Activated CD4-positive, CD25-positive, alpha-beta regulatory T cell treated with anti-CD3 and anti-CD28 coated beads, Interleukin-2, amount 50 U/mL, for 72 hours (primary cell): ENCODE results near the gene DLG1.
"Not testable (repeated sequence)": the region's sequence is repeated elsewhere in the genome, so short reads cannot be mapped to it uniquely, and the experiment has no call there.

Source experiments
- DNase-seq: peaks from one replicate; pipeline ENCODE4 v3.0.0; 2021

The DLG1 gene

DNA sequence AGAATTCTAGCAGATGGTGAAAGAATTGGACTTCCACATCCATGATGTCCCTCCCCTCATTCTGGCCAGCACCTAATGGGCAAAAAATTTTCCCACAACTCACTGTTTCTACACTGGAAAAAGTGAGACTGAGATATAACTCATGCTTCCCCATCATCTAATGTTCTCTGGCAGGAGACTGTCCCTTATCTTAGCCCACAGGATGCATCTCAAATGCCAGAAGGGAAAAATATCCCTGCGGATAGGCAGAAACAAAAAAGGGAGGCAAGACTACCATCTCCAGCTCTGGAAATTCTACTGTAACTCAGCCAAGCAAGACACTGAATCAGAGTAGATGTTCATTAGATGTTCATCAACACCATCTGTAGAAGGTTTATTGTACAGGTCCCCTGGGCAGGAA lies 58.6 kb downstream of the DLG1 start:
- DNase-seq: no peak

DNA sequence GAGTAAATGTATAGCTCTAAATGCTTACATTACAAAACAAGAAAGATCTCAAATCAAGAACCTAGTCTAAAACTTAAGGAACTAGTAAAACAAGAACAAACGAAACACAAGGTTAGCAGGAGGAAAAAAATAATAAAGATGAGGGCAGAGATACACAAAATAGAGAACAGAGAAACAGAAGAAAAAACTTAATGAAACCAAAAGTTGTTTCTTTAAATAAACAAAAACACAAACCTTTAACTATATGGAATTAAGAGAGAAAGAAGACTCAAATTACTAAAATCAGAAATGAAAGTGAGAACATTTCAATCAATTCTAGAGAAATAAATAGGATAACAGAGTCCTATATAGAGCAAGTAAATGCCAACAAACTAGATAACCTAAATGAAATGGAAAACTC lies 59.6 kb downstream of the DLG1 start:
- no peak for DNase-seq

DNA sequence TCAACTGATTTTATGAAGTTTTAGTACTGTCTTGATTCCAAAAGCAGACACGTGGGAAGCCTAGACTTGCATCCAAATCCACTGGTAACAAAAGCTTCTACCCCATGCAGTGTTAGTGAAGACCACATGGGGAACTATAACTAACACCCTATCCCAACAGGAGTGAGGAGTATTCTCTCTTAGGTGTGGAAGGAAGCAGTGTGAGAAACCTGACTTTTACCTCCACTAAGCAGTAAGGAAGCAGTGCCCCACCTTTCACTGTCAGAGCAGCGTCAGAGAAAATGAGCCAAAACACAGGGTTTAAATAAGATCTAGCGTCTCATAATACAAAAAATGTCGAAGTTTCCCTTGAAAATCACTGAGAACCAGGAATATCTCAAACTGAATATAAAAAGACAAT lies 60.5 kb downstream of the DLG1 start:
- no peak for DNase-seq

DNA sequence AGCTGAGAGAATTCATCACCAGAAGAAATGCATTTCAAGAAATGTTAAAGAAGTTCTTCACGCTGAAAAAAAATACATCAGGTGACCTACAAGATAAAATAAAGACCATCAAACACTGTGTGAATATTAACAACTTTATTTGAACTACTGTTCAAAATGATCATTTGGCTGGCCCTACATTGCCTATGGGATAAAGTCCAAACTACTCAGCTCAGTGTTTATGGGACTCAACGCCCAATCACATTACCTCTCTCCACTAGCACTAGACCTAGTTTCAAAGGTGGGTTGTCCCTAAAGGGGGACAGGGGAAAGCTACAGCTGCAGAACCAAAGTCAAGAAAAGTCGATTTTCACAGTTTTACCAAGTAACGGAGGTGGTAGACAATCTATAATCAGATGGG lies 62.0 kb downstream of the DLG1 start:
- no peak for DNase-seq

DNA sequence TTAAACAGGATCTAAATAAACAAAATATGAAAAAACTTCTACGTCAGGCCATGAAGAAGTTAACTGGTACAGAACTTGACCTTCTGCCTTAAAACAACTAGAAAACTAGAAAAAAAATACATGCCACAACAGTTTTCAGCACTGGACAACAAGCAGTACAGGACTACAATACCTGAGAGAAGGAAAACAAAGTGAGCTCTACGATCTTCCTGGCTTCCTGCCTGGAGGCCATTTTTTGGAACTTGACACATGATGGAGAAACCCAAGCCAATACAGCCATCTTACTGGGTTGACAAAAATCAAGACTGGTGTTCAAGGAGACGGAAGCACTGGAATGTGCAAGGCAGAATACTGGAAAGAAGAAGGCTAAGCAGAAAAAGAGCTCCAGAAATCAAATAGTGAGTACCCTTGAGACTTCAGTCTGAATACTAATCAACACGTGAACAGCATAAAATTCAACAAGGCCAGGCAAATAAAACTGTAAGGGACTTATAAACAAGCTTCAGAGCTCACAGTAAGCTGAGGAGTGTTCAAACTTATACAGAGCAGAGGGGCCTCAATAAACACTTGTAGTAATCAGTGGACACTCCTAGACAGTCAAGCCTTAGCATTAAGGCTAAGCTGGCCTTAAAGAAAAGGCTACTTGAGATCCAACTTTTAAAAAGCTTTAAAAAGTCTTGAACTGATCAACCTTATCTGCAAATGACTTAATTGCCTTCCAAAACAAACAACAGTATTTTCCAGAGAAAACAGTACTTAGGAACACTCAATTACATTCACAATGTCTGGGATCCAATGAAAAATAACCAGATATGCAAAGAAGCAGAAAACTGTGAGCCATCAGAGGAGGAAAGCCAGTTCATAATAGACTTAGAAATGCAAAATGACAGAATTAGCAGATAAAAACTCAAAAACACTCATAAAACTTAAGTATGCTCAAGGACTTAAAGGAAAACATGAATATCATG lies 63.2 kb downstream of the DLG1 start:
- DNase-seq: no peak

DNA sequence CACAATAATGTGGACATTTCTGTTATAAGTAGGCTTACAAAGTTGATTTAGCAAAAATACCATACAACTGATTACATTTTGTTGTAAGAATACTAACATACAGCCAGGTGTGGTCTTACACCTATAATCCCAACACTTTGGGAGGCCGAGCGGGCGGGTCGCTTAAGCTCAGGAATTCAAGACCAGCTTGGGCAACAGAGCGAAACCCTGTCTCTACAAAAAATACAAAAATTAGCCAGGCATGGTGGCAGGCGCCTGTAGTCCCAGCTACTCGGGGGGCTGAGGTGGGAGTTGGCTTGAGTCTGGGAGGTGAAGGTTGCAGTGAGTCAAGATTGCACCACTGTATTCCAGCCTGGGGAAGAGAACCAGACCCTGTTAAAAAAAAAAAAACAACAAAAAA lies 67.1 kb downstream of the DLG1 start:
- no peak for DNase-seq

DNA sequence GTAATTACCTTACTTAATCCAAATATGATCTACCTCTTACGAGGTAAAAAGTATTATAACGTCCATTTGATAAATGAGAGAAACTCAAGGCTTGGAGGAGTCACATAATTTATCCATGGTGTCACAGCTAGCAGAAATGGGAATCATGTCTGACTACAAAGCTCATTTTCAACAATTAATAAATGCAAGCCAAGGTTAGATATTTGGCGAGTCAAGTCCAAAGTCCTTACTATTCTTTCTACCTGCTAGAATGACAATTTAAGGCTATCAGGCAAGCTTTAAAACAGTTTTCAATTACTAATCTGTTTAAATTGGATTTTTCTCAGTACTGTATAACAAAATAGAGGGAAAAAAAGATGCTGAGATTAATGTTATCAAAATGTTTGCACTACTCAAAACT lies 68.6 kb downstream of the DLG1 start:
- DNase-seq: no peak

DNA sequence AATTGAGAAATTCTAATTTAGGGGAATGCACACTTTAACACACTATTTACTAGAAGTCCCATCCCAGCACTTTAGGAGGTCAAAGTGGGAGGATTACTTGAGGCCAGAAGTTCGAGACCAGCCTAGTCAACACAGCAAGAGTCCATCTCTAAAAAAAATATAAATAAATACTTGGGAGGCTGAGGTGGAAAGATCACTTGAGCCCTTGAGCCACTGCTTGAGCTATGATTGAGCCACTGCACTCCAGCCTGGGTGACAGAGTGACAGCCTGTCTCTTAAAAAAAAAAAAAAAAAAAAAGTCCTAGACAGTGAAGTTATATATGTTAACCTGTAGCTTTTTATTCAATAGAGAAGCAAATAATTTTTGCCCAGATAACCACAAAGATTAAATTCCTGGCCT lies 69.2 kb downstream of the DLG1 start:
- no peak for DNase-seq

DNA sequence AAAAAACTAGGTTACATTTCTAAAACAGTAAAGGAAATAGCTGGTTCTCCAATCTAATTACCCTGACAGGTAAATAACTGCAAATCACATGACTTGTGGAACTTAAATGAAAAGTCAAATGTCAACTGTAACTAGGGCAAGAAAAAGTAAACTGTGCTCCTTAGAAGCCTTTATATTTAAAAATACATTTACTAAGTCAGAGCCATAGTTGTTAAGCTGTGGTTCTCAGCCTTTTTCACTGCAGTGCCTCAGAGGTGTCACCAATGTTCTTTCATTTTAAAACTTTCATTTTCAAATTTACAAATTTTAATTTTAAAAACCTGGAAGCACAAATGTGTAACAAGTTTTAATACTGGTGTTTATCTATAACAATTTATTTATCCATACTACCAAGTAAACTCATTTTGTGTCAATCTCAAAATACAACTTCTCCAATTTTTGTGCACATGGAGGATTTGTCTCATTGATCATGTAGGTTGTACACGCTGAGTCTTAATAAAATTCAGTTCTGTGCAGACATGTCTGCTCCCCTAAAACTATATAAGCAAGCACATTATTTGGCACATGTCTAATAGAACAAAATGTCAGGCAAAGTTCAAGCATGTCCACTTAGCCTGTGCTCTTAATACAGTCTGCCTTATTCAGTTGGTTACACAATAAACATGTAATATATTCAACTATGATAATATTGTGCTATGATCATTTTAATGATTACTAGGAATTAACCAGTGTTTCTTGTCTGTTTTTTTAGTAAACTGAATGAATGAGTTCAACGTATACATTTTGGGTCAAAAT lies 70.4 kb downstream of the DLG1 start:
- DNase-seq: no peak

DNA sequence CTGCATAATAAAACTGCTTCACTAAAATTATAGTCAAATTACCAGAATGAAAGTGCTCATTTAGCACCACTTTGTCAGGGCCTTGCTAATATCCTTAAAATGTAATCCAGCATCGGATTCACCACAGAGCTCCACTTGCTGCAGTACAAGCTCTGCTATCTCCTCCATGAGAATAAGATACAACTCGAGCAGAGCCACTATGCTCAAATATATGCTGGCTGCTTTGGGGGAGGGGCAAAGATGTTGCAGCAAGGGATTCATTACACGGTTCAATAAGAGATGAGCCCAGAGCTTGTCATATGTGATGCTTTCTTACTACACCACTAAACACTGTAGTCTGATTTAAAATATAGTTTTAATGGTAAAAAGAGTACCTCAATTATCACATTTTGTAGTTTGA lies 72.2 kb downstream of the DLG1 start:
- DNase-seq: no peak

DNA sequence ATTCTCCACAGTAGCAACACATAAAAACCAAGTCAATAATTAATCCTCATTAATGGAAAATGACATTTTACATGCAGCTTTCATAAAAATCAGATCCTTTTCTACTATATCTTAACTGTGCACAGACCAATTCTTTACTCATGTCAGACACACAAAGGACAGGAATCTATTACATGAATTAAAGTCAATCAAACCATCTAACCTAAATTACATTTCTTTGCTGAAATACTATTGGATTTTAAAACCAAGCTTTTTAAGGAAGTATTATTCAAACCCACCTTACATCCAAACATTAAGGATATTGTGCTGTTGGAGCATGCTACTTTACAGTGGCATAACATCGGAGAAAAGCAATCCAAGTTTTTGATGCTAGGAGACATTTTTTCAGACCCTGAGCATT lies 72.8 kb downstream of the DLG1 start:
- no peak for DNase-seq

DNA sequence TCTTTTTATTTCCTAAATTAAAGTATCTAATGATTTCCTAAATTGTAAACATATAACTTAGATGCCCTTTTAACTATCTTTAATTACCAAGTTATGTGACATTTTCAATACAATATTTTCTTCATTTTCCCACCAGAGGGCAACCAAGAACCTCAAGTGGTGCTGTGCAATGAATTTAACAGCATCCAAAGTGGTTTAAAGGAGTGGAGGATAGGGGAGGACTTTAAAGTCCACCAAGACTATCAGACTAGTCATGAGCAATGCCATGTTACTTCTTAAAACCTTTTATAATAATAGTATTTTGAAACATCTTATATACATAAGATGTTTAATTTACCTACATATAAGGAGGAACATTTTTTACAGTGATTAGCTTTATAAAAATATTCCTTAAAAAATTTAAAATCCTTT lies 74.4 kb downstream of the DLG1 start:
- DNase-seq: no peak

DNA sequence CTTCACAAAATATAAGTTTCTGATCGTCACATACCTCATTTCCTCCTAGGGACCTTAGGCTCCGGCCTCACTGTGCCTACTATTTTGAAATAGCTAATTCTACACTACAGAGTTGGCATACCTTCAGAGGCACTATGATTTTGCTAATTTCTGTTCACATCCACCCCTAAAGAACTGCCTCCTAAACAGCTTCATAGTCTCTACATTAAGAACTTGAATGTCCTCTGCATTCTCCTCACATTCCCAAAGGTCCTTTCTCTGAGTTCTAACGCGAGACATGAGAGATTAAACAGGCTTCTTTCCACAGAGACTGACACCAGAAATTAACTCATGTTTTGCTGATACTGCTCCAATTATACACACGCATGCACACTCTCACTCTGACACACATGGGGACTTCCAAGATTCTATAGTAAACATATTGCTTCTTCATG lies 75.5 kb downstream of the DLG1 start:
- no peak for DNase-seq

DNA sequence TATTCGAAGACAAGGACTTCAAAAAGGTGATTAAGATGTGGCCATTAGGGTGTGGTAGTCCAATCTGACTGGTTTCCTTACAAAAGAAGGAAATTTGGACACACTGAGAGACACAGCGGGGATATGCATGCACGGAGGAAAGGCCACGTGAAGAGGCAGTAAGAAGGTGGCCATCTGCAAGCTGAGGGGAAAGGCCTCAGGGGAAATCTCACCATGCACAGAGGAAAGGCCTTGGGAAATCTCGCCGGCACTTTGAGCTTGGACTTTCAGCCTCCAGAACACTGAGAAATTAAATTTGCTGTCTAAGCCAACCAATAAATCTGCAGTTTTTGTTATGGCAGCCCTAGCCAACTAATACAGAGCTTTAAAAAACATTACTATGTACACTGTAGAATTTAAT lies 78.8 kb downstream of the DLG1 start:
- DNase-seq: no peak

DNA sequence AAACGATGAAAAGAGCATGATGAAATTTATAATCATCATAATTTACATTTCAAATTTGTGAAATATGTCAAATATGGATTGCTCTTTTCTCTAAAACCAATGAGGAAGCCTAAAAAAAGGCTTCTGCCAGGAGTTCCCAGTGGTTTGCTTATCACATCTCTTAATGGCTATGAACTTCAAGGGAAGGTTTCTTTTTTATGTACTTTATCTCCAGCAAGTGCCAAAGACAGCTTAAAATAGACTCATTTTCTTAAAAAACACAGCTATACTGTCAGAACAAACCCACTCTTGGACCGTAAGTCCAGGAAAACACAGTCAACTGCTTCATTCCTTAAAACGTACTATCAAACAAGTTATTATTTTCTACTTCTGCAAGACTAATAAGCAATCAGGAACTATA lies 80.2 kb downstream of the DLG1 start:
- DNase-seq: no peak

DNA sequence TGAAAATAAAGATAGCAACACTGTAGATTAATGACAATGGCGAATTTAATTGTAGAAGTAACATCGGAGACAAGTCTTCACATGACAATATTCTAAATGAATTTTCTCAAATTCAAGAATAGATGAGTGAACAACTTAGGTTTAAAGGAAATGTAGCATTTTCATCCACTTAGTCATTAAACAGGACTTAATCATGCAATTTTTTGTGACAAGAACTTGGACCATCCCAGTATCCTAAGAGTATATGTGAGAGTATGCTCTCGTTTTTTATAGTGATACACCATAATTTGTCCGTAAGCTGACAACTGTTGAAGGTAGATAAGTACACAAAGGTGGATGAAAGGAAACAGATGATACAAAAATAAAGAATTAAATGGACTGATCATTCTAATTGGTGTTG lies 81.5 kb downstream of the DLG1 start:
- DNase-seq: no peak

DNA sequence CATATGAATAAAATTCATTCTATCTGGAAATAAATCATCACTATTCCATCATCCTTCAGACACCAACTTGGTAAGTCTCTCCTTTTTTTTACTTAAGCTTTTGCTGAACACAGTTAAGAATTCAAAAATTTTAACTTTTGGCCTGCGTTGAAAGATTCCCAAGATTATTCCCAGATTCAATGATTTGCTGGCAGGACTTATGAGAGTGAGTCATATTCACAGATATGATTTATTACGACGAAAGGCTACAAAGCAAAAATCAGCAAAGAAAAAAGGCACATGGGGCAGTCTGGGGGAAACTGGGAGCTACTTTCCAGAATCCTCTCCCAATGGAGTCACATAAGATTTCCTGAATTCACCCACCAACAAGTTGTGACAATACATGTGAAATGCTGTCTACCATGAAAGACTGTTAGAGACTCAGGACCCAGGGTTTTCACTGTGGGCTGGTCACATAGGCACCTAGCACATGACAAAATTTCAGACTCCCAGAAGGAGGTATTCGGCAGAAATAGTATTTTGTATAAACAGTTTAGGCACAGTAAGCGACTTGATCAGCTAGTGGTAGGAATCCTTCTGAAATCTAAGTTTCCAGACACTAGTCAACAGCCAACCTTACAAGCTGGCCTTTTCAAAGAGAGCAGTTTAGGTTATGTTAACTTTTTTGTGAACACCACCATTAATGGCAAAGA lies 82.1 kb downstream of the DLG1 start:
- no peak for DNase-seq

DNA sequence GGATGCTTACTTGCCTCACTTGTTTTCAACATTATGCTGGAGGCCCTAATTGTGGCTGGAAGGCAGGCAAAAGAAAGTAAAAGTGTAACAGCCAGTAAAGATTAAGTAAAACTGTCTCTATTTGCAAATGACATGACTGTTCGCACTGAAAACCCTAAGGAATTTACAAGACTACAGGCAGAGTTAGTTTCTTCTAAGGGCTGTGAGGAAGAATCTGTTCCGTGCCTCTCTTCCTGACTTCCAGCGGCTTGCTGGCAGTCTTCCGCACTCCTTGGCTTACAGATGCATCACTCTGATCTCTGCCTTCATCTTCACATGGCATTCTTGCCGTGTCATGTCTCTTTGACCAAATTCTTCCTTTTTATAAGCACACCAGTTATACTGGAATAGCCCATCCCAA lies 86.1 kb downstream of the DLG1 start:
- DNase-seq: no peak

DNA sequence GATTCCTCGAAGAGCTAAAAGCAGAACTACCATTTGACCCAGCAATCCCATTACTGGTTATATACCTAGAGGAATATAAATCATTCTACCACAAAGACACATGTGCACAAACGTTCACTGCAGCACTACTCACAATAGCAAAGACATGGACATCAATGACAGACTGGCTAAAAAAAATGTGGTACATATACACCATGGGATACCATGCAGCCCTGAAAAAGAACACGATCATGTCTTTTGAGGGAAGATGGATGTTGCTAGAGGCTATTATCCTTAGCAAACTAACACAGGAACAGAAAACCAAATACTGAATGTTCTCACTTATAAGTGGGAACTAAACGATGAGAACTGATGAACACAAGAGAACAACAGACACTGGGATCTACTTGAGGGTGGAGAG lies 86.7 kb downstream of the DLG1 start:
- not testable (repeated sequence) for DNase-seq

DNA sequence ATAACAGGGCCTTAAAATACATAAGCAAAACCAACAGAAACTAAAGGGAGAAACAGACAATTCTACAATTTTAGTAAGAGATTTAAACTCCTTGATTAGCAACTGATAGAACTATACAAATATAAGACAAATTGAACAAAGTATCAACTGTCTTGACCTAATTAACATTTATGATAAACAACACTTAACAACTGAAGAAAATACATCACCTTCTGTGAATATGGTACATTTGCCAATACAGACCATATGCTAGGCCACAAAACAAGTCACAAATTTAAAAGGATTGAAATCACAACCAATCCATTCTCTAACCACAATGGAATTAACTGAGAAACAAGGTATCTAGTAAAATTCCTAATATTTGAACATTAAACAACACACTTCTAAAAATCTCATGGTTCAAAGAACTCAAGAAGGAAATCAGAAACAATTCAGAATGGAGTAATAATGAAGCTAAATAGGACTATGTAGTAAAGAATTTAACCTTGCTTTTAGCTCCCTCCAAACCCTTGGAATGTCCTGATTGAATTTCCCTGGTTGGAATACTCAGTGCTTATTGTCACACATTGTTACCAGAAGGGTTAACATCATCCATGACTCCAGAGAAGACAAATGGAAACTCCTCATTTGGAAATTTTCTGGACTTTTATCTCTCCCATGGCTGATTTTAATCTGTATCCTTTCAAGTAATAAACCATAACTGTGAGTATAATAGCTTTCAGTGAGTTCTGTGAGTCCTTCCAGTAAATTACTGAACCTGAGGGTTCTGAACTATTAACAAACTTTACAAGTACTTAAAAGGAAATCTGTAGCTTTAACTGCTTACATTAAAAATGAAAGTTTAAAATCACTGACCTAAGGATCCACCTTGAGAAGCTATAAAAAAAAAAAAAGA lies 88.8 kb downstream of the DLG1 start:
- DNase-seq: no peak

DNA sequence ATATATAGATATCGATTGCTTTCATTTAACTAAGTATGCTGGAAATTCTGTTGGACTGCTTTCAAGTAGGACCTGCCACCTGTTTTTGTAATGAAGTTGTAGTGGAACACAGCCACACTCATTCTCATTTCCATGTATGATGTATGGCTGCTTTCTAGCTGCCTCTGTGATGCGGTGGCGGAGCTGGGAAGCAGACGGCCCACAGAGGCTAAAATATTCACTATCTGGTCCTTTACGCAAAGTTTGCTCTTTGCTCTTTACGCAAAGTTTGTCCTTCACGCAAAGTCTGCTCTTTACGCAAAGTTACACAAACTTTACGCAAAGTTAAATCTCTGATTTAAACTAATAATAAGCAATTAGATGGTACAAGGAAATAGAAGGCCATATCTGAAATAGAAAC lies 91.5 kb downstream of the DLG1 start:
- no peak for DNase-seq

DNA sequence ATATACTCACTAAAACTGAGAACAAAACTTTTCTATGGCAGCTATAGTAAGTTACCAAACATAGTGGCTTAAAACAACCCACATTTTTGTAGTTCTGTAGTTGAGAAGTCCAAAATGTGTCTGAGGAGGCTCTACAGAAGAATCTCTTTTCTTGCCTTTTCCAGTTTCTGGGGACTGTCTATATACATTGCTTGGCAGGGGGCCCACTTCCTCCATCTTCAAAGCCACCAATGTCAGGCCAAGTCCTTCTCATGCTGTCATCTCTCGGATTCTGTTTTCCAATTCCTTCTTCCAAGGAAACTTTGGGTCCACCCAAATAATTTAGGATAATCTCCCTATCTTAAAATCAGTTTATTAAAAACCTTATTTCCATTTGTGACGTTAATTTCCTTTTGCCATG lies 92.7 kb downstream of the DLG1 start:
- DNase-seq: no peak

DNA sequence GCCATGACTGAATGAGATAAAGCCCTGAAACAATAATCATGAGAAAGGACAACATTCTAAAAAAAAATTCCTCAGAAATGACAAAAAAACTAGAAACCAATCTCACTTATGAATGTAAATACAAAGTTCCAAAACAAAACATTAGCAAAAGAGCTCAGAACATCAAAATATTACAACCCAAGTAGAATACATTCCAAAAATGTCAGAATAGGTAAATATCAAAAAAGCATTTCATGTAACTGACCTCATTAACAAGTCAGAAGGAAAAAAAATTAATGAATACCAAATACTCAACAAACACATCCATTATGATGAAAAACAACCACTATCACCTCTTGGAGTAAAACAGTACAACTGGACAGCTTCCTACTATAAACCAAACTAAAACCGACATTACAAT lies 93.1 kb downstream of the DLG1 start:
- no peak for DNase-seq
